Measurements from ENCODE around the gene SLC7A8.

- TF ChIP-seq CTCF (conservative IDR thresholded peaks at IDR 0.05; ENCODE audit: low read depth, low read length) (no peak), EZH2 (IDR thresholded peaks at IDR 0.05; ENCODE audit: low read length, unreplicated experiment) (no peak), EZH2phosphoT487 (IDR thresholded peaks at IDR 0.05; ENCODE audit: borderline replicate concordance, low read length) (no peak)
Observed at GRCh38 chr14:23079716-23080115, 103.7 kb downstream of the SLC7A8 start.

Data from PC-3 (cell line).